Activated CD4-positive, alpha-beta T cell treated with anti-CD3 and anti-CD28 coated beads, Interleukin-2, Interleukin-4, amounts not matched to agents 100 ng/mL and 50 ng/mL, durations not matched to agents 16 hours and 8 hours (primary cell): ENCODE measurements around the gene GPR162.

Experiments used
- DNase-seq: peaks from one replicate; pipeline ENCODE4 v3.0.0-alpha.2; 2020; ENCODE audit warnings: low spot score

The GPR162 gene

GRCh38 chr12:6788972-6789924 is 32.4 kb upstream of the GPR162 start, which contains the start of gene CD4:
CD4 (plus strand) TSS chr12:6789528; CDS start chr12:6800139, 10,611 bp downstream.
- DNase-seq: peak; percentile 93

DNA sequence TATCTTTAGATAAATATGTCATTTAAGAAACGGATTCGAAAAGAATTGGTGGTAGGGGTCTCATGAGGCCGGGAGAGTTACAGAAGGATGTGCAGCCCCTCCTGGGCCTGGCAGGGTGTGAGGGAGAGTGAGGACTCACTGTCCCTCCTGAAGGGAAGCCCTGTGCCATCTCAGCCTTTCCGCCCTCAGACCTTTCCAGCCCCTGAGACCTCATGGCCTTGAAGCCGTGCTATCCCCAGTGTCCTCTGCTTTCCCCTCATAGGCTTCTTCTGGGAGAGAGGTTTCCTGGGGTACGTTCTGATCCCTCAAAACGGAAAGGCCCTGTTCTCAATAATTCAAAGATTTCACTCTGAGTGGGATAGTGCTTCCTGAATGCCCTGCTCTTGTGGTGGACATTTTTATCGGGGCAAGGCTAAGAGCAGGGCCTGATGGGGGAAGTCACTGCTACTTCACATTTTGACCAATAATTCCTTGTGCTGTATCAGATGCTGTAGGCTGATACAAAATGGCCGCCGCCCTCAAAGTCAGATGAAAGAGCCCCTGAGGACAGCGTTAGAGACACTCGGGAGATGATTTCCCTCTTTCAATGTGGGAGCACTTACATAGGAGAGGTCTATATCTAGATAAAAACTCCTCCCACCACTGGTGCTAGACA is 31.0 kb upstream of the GPR162 start:
- peak; percentile 67 for DNase-seq

GRCh38 chr12:6791931-6792520 is 29.6 kb upstream of the GPR162 start:
- DNase-seq: no peak

GRCh38 chr12:6792522-6793201 is 29.0 kb upstream of the GPR162 start:
- peak; percentile 52 for DNase-seq

DNA sequence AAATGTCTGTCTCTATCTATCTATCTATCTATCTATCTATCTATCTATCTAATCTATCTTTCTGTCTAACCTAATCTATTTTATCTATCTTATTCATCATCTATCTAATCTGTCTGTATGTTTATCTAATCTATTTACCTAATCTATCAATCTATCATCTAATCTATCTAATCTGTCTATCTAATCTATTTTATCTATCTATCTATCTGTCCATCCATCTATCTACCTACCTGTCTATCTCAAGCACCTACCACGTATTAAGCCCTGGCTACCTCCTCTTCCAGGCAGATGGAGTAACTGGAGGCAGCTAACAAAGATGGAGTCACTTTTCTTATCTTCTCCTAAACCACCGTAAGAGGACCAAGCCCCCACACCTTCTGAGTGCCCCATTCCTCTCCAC is 26.5 kb upstream of the GPR162 start:
- DNase-seq: no peak

DNA sequence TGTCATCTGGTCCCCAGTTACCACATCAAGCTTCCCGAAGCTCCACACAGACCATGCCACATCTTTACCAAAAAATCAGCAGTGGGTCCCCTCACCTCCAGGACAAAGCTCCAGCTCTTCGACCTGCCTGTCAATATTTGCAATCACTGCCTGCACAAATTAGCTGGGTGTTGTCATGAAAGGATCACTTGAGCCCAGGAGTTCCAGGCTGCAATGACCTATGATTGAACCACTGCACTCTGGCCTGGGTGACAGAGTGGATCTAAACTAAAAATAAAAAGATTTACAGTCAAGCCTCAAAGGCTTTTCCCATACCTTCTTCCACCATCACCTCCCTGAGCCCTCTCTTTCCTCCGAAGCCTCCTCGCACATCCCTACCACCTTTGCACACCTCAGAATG is 25.0 kb upstream of the GPR162 start:
- DNase-seq: no peak

DNA sequence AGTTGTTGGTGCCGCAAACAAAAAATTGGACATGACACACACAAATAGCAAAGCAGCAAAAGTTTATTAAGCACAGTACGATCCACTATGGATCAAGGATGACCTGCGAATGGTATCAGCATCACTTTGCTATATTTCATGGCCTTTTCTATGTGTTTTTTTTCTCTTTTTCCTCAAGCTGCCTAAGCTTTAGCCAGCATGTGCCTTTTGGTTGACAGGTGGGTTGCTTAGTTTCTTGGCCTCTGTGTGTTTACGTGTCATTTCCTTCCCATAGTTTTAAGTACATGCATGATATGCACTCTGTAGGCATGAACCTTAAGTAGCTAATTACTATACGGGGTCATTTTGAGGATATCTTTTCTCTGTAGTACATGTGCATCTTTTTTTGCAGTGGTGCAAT is 22.5 kb upstream of the GPR162 start:
- no peak for DNase-seq

GRCh38 chr12:6807170-6807569 is 14.5 kb upstream of the GPR162 start:
- DNase-seq: no peak

DNA sequence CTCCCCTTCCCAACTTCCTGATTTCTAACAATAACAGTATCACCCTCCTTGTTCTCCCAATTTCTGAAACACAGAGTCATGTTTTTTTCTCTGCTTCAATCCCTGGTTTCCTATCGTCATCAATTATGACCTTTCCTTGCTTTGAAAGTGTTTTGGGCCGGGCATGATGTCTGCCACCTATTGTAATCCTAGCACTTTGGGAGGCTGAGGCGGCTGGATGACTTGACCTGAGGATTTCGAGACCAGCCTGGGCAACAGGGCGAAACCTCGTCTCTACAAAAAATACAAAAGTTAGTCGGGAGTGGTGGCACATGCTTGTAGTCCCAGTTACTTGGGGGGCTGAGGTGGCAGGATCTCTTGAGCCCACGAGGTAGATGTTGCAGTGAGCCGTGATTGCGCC is 12.6 kb upstream of the GPR162 start:
- no peak for DNase-seq

GRCh38 chr12:6810758-6811157 is 10.9 kb upstream of the GPR162 start:
- no peak for DNase-seq

- DNase-seq: no peak
Measured at GRCh38 chr12:6813363-6813762, 8.3 kb upstream of the GPR162 start.

DNA sequence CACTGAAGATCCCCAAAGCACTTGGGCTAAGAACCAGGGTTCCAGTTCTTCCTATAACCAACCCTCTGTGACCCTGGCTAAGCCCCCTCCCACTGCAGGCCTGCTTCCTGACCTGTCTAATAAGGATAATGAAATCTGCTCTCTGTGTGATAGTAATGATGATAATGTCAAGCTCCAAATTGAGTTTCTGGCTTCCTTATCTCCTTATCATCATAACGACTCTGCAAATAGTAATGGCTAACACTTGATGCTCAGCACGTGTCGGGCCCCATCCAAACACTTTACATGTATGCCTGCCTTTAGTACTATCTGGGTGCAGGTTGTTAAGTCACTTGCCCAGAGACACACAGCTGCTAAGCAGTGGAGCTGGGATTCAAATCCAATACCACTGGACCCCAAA is 5.0 kb upstream of the GPR162 start:
- no peak for DNase-seq

DNA sequence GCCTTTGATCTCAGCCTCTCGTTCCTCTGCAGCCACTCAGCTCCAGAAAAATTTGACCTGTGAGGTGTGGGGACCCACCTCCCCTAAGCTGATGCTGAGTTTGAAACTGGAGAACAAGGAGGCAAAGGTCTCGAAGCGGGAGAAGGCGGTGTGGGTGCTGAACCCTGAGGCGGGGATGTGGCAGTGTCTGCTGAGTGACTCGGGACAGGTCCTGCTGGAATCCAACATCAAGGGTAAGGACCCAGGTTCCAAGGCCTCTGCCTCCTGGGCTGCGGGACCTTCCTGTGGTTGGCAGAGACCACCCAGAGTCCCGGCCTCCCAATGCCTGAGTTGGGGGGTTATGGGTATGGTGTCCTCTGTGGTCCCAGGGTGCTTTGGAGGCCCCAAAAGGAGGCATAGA is 4.5 kb upstream of the GPR162 start:
- no peak for DNase-seq

- no peak for DNase-seq
Measured at GRCh38 chr12:6817662-6818157, 3.9 kb upstream of the GPR162 start.

DNA sequence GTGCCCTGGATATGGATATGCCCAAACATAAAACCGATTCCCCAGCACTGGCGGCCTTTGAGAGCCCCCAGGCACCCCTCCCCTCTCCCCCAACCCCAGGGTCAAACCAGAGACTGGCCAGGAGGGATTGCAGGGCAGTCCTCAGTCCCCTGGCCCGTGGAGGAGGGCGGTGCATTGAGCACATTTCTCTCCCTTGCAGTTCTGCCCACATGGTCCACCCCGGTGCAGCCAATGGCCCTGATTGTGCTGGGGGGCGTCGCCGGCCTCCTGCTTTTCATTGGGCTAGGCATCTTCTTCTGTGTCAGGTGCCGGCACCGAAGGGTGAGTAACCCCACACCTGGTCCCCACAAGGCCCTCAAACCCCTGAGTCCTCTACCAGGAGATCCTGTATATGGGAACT is 3.4 kb upstream of the GPR162 start:
- no peak for DNase-seq

- no peak for DNase-seq
Measured at GRCh38 chr12:6818645-6819044, 3.0 kb upstream of the GPR162 start.

DNA sequence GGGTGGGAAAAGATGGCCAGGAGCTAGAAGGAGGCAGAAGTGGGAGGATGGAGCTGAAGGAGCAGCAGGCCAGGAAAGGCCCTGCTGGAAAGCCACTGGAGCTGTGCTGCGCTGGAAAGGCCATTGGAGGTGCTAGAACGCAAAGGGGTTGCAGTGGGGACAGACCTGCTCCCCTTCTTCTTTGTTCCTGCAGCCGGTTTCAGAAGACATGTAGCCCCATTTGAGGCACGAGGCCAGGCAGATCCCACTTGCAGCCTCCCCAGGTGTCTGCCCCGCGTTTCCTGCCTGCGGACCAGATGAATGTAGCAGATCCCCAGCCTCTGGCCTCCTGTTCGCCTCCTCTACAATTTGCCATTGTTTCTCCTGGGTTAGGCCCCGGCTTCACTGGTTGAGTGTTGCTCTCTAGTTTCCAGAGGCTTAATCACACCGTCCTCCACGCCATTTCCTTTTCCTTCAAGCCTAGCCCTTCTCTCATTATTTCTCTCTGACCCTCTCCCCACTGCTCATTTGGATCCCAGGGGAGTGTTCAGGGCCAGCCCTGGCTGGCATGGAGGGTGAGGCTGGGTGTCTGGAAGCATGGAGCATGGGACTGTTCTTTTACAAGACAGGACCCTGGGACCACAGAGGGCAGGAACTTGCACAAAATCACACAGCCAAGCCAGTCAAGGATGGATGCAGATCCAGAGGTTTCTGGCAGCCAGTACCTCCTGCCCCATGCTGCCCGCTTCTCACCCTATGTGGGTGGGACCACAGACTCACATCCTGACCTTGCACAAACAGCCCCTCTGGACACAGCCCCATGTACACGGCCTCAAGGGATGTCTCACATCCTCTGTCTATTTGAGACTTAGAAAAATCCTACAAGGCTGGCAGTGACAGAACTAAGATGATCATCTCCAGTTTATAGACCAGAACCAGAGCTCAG is 2.3 kb upstream of the GPR162 start:
- no peak for DNase-seq

- no peak for DNase-seq
Measured at GRCh38 chr12:6820166-6820565, 1.5 kb upstream of the GPR162 start.

GRCh38 chr12:6822426-6823135 is 960 bp downstream of the GPR162 start:
- DNase-seq: no peak
